ENCODE measurements around the gene KCTD12. TPM values are rescaled to one million over a fixed set of nuclear protein-coding genes. Genes with fewer than 3 reads are reported as not detected.

KCTD12 gene
- total RNA-seq, 1 experiment from 2014 or later: 1.9 TPM

- no peak for DNase-seq (ENCODE audit: low read depth, low spot score)
- TF ChIP-seq ZBTB33 (IDR thresholded peaks at IDR 0.05; ENCODE audit: extremely low read depth, insufficient replicate concordance, low read length) (no peak), CTCF (IDR thresholded peaks at IDR 0.05 in 2 of 3, conservative IDR thresholded peaks at IDR 0.05 in 1 of 3; ENCODE audit: borderline replicate concordance in 1 of 3, insufficient read depth in 1 of 3, low read depth in 2 of 3, low read length in 2 of 3) (no peak), SRF (IDR thresholded peaks at IDR 0.05; ENCODE audit: low read depth) (no peak), JUND (IDR thresholded peaks at IDR 0.05) (no peak), ZFX (IDR thresholded peaks at IDR 0.05) (no peak), ZNF274 (IDR thresholded peaks at IDR 0.05; ENCODE audit: low read depth, low read length) (no peak), ATF3 (IDR thresholded peaks at IDR 0.05) (no peak), TCF7L2 (IDR thresholded peaks at IDR 0.05; ENCODE audit: borderline replicate concordance, extremely low read depth, insufficient read depth, insufficient read length) (no peak), EZH2phosphoT487 (IDR thresholded peaks at IDR 0.05; ENCODE audit: borderline replicate concordance) (no peak), FOSL1 (IDR thresholded peaks at IDR 0.05; ENCODE audit: low read depth) (no peak), CEBPB (IDR thresholded peaks at IDR 0.05; ENCODE audit: low read depth) (no peak), ELF1 (IDR thresholded peaks at IDR 0.05; ENCODE audit: borderline replicate concordance, low read depth) (no peak)
- Histone ChIP-seq H3K4me3 (replicated peaks in 1 of 2; ENCODE audit: low read depth in 1 of 2, low read length in 2 of 2) (no peak overlapping the region), H3K27ac (ENCODE audit: low read depth, low read length) (no peak overlapping the region), H3K9ac (ENCODE audit: low read length) (no peak overlapping the region), H3K4me1 (ENCODE audit: control insufficient read depth in 1 of 2, insufficient read depth in 2 of 2, low read length in 2 of 2) (no peaks in the 10 kb centered on the region), H3K36me3 (ENCODE audit: control insufficient read depth in 1 of 2, insufficient read depth in 2 of 2, low read length in 2 of 2) (no peaks in the 10 kb centered on the region), H4K20me1 (ENCODE audit: insufficient read depth) (no peaks in the 10 kb centered on the region), H3K27me3 (ENCODE audit: insufficient read depth, low read length) (no peaks in the 10 kb centered on the region; the same call in 1 of the 2 replicates), H3K9me2 (ENCODE audit: insufficient read depth) (no peaks in the 10 kb centered on the region), H3K4me2 (ENCODE audit: low read length) (no peak overlapping the region), H2AFZ (ENCODE audit: low read depth, low read length, poor library complexity, severe bottlenecking) (no peak overlapping the region), H3K9me3 (ENCODE audit: control insufficient read depth in 1 of 2, insufficient read depth in 1 of 2, low read depth in 1 of 2, low read length in 2 of 2) (no peaks in the 10 kb centered on the region), H3K79me2 (ENCODE audit: insufficient read depth, low read length) (no peaks in the 10 kb centered on the region)
- ChIA-PET RAD21 (ENCODE audit: low non-redundant PET in 1 of 2, low total read pairs in 2 of 2, uncharacterized antibody in 2 of 2, unreplicated experiment in 2 of 2) (no interaction called here), POLR2A (no interaction called here), CTCF (no interaction called here)
- intact Hi-C loops (cut with micrococcal nuclease): no loop called here
- no TSS peak for BruUV-seq (replicated peaks)
- no peak for ATAC-seq
These were observed 55.4 kb downstream of the KCTD12 start for GRCh38 chr13:76830805-76831204.

Other genes with a start within 250 kb of the KCTD12 start
- not detected for gene ACOD1, start 62.1 kb upstream of the KCTD12 start, total RNA-seq (2021; ENCODE audit: unreplicated experiment)
- gene CLN5, start 105.7 kb upstream of the KCTD12 start, total RNA-seq (2021; ENCODE audit: unreplicated experiment): 21.4 TPM
- gene FBXL3, start 140.8 kb upstream of the KCTD12 start, total RNA-seq (2021; ENCODE audit: unreplicated experiment): 24.0 TPM